Right ventricle myocardium superior (tissue), 1 donor: Measurements from ENCODE around the gene CROT. TPM values are rescaled to one million over a fixed set of nuclear protein-coding genes. Genes with fewer than 3 reads are reported as not detected.
"Not testable (repeated sequence)": the region's sequence is repeated elsewhere in the genome, so short reads cannot be mapped to it uniquely, and the experiment has no call there.

Source experiments
- ATAC-seq: fragments of 200-7000 bp; cut with Tn5 transposase; one replicate; pipeline ENCODE4 v1.9.1; 2020; ENCODE audit warnings: mild to moderate bottlenecking; ENCODE audit not compliant: poor library complexity
- DNase-seq: peaks from one replicate; pipeline ENCODE4 v3.0.0-alpha.2; 2020
- intact Hi-C: fragments of 100-400 bp; cut with DNase I; formaldehyde crosslinking; loops from one replicate; pipeline ENCODE4 v1.11.2; 2022
- long read RNA-seq: library from polyadenylated mRNA; unstranded; transcript quantifications from one replicate; pipeline ENCODE4 v2.0.0, GENCODE V29; 2021
- total RNA-seq: library from RNA; stranded (reverse); fragmentation: NEBNext Ultra II Directional; extraction: Animal tissue kit (Norgen Biotek cat#: 25700); gene quantifications from one replicate; pipeline ENCODE4 v1.2.1, GENCODE V29; 2021
- donor health status: DM: no; HTN: yes; CAD: no; lungs with severe emphysema.

CROT gene
- total RNA-seq, result 6.7 TPM
- long read RNA-seq, transcript CROT-201 (18 exons, 3,175 nt), result major isoform, 11 of 16 reads
- long read RNA-seq, partial matches to known transcripts, result 4 of 16 reads
- long read RNA-seq, other reads (novel, unspliced or antisense), result 1 of 16 reads

- ATAC-seq (peak; percentile 100), DNase-seq (peak; percentile 99)
- intact Hi-C loops, result loop anchor here (10.0 kb wide), 1 partner anchor 411 kb away; no protein-coding TSS in a partner anchor
Observed at GRCh38 chr7:87345166-87345927, at the start of gene CROT. CROT (plus strand) TSS chr7:87345664; CDS start chr7:87349069, 3,405 bp downstream.

- ATAC-seq (no peak), DNase-seq (no peak)
- intact Hi-C loops, result no loop called here
Observed at GRCh38 chr7:87300756-87301155, 44.7 kb upstream of the CROT start.

- no peak for ATAC-seq
- DNase-seq, result no peak
- intact Hi-C loops, result loop anchor here (5.0 kb wide), 1 partner anchor 106 kb away; no protein-coding TSS in a partner anchor
Observed at GRCh38 chr7:87310790-87311419, 34.6 kb upstream of the CROT start.

GRCh38 chr7:87312215-87312865 is 33.1 kb upstream of the CROT start:
- intact Hi-C loops, result loop anchor here (5.0 kb wide), 1 partner anchor 105 kb away; no protein-coding TSS in a partner anchor
- DNase-seq, result no peak
- peak; percentile 73 for ATAC-seq

GRCh38 chr7:87316097-87316700 is 29.3 kb upstream of the CROT start:
- no peak for ATAC-seq
- intact Hi-C loops, result no loop called here
- no peak for DNase-seq

GRCh38 chr7:87316846-87317552 is 28.5 kb upstream of the CROT start:
- ATAC-seq, result no peak
- intact Hi-C loops, result no loop called here
- DNase-seq, result no peak

- intact Hi-C loops, result no loop called here
- no peak for DNase-seq
- ATAC-seq, result no peak
Observed at GRCh38 chr7:87317691-87318245, 27.7 kb upstream of the CROT start.

GRCh38 chr7:87318741-87319140 is 26.7 kb upstream of the CROT start:
- DNase-seq (no peak), ATAC-seq (no peak)
- intact Hi-C loops, result no loop called here

GRCh38 chr7:87319154-87319581 is 26.3 kb upstream of the CROT start:
- intact Hi-C loops, ATAC-seq, DNase-seq: not testable (repeated sequence)

GRCh38 chr7:87322912-87323311 is 22.6 kb upstream of the CROT start:
- intact Hi-C loops, result no loop called here
- ATAC-seq, result no peak
- DNase-seq, result no peak

GRCh38 chr7:87325576-87326370 is 19.7 kb upstream of the CROT start:
- intact Hi-C loops, result no loop called here
- DNase-seq (no peak), ATAC-seq (no peak)

- no peak for DNase-seq
- intact Hi-C loops, result no loop called here
- ATAC-seq, result no peak
Observed at GRCh38 chr7:87328281-87328680, 17.2 kb upstream of the CROT start.

- ATAC-seq, result no peak
- intact Hi-C loops, result no loop called here
Observed at GRCh38 chr7:87330316-87330715, 15.1 kb upstream of the CROT start.

GRCh38 chr7:87330942-87331341 is 14.5 kb upstream of the CROT start:
- no peak for DNase-seq
- intact Hi-C loops, result no loop called here
- ATAC-seq, result no peak

More at GRCh38 chr7:87330316-87330715, 15.1 kb upstream of the CROT start:
- no peak for DNase-seq

GRCh38 chr7:87331687-87332252 is 13.7 kb upstream of the CROT start:
- ATAC-seq (no peak), DNase-seq (no peak)
- intact Hi-C loops, result no loop called here

- intact Hi-C loops, result no loop called here
- DNase-seq, result no peak
- ATAC-seq, result no peak
Observed at GRCh38 chr7:87332321-87332720, 13.1 kb upstream of the CROT start.

- intact Hi-C loops, result no loop called here
- no peak for ATAC-seq
- no peak for DNase-seq
Observed at GRCh38 chr7:87336136-87336535, 9.3 kb upstream of the CROT start.
